GM18526 (cell line): Measurements from ENCODE around the gene DOCK8.

Experiments
- POLR2A ChIP-seq: IDR thresholded peaks from 3 replicates; pipeline ENCODE4 v1.6.1; 2011; ENCODE audit not compliant: insufficient read length; ENCODE audit errors: extremely low read depth

DOCK8 gene

DNA sequence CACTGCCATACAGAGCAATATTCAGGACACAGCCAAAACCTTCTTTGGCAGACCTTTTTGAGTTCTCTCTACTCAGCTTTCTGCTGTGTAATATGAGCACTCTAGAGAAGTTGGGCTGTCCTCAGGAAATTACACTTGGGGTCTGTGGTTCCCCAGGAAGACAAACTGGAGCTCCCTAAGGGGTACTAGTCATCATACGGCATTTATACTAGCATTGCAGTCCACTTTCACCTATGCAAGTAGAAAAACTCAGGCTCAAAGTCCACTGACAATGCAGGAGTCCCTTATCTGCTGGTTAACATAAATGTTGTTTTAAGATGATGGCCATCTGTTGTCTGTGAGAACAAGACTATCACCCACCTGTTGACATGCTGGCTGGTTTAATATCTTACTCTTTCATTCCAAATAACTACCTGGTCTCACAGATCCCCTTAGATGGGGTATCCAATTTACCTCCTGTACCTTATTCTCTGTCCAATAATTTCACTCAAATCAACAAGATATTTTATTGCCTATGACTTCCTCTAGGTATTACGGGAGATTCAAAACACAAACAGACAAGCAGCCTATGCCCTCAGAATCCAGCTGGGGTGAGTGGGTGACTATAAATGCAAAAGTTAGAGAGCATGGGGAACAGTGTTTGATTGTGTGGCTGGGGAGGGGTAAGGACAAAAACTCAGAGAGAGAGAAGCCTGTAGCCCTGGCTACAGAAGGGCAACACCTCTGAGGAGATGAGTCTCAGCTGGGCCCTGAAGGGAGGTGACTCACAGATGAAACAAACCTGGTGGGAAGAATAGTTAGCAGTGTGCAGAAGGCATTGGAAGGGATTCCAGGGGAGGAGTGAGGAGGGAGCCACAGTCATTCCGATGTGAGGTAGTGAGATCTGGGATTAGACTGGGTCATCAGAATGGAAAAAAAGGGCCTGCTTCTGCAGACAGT, 10.2 kb downstream of the DOCK8 start:
- TF ChIP-seq POLR2A: no peak

DNA sequence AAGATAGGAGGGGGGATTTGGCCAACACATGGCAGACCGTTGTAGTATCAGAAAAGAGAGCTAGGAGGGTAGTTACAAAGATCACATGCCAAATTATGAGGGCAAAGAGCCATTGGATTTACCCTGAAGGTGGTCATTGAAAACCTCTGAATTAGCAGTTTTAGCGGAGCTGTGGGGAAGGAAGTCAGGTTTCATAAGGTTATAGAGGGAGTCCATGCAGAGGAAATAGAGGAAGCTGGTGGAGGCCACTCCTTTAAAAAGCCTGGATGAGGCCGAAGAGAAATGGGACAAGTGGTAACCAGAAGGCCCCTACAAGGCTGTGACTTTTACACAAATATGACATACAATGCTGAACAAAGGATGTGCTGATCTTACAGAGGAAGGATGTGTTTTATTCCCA, 13.2 kb downstream of the DOCK8 start:
- TF ChIP-seq POLR2A: no peak

DNA sequence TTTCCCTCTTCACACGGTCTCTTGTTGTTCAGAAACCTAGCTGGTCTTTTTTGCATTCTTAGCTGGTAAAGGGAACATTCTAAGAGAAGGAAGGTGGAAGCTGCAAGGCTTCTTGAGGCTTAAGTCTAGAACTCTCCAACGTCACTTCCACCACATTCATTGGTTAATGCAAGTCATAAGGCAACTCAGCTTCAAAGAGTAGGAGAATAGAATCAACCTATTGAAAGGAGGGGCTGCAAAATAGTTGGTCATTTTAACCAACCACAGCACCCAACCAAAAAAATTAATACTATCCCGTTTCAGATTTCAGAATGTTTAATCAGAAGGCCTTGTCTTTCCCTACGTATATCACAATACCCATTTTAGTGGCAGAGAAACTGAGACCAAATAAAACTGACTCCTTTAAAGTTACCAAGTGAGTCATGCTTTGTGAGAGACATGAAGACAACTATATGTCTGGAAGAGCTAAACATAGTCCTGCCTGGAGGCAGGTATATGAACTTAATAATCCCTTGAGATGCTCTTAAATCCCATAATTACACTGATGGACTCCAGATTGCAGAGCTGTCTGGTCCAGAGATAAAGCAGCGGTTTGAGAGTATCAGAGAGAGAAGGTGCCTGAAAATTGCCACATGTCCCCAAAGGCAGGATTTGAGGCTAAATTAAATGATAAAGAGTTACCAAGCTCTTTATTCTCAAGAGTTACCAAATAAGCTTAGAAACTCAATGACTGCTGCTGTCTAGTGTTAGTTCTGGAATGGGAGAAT, 14.4 kb downstream of the DOCK8 start:
- no peak for TF ChIP-seq POLR2A

DNA sequence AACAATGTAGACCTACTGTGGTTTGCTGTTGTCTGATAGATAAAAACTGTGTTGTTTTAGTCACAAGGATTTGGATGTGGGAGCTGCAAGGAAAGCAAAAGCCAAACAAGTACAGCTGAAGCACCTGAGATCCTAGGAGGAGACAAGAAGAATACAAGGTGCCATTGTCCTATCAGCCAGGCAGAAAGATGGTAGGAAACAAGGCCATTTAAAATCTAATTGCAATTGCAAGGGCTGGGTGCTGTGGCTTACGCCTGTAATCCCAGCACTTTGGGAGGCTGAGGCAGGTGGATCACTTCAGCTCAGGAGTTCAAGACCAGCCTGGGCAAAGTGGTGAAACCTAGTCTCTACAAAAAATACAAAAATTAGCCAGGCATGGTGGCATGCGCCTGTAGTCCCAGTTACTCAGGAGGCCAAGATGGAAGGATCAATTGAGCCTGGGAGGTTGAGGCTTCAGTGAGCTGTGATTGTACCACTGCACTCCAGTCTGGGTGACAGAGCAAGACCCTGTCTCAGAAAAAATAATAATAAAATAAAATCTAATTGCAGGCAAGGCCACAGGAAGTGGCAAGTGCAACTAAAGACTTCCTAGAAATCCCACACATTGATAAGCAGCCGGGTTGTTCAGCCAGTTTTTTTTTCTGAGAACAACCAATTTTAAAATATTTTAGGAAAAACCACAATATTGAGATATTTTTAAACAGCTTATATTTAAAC, 22.6 kb downstream of the DOCK8 start:
- no peak for TF ChIP-seq POLR2A

DNA sequence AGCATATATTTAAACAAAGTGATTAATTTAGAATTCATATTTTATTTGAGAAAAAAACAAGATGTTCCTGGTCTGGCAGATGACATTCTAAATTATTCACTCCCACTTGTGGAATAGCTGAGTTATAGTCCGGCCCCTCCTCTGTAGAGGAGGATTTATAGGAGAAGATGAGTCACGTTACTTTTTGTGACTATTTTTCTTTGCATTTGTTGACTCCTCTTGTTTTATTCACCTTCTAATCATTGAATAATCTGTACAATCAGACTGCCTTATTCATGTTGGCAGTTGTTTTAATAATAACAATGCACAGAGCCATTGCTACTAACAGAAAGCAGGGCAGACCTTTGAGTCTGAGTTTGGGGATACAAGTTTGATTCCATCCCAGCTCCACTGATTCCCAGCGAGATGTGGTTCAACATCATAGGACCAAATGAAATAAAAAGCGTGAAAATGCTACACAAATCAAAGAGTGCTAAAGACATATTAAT, 23.2 kb downstream of the DOCK8 start:
- no peak for TF ChIP-seq POLR2A

DNA sequence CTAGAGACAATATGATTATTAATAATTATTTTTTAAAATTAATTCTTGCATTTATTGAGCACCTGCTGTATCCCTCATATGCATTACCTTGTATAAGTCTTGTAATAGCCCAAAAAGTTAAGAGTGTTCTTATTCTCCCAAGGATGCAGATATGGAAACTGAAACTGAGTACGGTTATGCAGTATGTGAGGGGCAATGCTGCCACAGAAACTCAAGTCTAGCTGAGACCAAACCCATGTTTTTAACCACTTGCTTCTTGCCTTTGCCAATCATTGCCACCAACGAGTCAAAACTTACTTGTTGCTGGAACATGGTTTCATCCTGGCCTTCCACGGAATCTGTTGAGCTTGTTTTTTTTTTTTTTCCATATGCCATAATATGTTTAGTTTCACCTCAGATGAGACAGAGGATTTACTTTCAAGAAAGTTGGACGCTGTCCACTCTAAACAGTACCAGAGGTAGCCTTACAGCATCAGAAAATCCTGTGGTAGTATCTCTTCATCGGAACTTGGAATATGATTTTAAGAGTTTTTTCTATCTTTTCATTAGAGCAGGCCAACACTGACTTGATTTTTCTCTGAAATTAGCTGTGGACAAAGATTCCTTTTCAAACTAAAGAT, 27.9 kb downstream of the DOCK8 start:
- no peak for TF ChIP-seq POLR2A

DNA sequence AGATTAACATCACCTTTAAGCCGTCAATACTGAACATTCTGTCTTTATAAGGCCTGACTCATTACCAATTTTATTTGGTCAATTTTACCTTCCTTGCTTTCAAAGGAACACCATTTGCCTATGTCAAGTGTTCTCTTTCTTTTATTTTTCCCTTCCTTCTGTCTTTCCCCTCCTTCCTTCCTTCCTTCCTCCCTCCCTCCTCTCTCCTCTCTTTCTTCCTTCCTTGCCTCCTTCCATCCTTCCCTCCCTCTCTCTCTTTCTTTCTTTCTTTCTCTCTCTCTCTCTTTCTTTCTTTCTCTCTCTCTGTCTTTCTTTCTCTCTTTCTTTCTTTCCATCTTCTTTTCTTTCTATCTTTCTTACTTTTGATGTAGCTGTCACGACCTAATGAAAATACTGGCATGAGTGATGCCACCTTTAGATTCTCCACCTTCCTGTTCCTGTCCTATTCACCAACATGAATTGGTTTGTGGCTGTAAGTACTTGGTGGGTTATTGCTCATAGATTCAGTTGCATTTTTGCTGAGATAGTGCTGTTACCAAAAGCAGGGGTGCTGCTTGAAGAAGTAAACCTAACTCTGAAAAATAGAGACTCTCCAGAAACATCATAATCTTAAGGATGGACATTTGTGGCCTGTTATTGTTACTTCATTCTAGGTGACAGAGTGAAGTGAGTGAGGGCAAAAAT, 33.8 kb downstream of the DOCK8 start:
- TF ChIP-seq POLR2A: no peak

DNA sequence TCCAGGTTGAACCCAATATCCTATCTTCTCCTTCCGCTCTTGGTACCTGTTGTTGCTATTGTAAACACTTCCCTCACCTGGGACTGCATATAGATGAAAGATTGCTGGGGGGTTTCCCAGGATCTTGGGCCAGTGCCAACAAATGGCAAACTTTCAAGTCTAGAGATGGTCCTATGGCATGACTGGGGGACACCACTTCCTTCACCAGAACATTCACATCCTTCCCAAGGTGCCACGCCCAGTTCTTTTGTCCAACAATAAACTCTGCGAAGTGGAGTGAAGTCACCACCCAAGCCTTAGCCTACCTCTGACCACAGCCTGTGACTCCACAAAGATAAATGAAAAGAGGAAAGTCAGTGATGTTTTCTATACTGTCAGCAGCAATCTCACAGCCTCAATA, 34.4 kb downstream of the DOCK8 start:
- TF ChIP-seq POLR2A: no peak

DNA sequence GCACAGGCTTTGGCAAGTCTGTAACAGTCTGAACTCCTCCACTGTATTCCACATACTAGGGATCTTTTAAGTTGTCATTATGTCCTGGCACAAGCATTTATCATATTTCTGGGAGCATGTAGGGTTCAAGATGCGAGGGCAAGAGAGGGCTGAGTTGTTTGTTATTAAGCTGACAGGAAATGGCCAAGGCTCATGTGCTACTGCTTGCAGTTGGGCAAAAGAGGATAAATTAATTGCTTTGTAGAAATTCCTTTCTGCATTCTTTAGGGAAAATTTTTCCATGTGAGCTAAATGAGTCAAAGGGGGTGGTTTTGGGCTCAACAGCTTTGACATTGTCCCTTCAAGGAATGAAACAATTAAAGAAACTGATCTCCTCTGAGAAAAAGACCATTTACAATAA, 35.4 kb downstream of the DOCK8 start:
- no peak for TF ChIP-seq POLR2A

DNA sequence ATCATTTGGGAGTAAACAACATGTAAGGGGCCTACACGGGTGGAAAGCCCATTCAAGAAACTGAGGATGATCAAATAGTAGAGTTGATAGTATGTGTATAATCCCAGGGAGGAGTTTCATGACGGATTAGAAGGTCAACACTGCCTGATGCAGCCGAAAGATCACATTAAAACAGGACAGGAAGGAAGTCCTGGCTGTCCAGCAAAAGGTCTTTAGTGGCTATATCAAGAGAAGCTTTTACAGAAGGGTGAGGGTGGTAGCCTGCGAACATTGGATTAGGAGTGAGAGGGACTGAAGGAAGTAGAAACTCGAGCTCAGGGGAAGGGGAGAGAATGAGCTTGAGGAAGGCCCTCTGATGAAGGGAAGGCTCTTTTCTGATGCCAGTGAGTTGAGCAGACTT, 36.0 kb downstream of the DOCK8 start:
- no peak for TF ChIP-seq POLR2A

DNA sequence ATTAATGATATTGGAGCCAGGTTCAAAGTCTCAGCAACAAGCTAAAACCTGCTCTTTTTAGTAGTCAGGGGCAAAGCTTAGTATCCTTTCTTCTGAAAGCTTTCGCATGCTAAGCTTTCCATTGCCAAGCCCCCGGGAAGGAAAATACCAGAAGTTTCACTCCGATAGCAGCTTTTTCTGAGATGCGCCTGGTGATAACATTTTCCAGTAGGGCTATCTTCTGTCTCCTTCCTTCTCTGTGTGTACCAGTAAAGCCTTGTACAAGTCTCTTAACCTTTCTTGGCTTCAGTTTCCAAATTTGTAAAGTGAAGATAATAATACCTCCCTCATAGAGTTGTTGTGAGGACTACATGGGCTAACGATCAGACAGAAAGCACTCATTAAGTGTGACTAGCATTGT, 36.7 kb downstream of the DOCK8 start:
- no peak for TF ChIP-seq POLR2A

DNA sequence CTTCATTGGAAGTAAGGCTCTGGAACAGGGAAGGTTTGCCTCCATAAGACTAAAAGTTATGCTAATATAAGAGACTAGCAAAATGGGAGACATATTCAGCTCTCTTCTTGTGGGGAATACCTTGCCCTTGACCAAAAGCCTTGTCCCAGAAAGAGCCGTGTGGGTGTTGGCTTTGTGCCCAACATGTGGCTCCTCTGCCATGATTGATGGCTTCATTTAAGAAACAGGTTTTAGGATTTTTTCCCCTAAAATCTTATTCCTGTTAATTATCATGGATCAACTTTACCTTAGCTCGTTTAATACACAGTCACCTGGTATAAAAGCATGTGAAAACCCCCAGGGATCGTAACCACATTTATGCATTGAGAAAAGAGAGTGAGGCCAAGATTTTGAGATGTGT, 38.9 kb downstream of the DOCK8 start:
- TF ChIP-seq POLR2A: no peak

DNA sequence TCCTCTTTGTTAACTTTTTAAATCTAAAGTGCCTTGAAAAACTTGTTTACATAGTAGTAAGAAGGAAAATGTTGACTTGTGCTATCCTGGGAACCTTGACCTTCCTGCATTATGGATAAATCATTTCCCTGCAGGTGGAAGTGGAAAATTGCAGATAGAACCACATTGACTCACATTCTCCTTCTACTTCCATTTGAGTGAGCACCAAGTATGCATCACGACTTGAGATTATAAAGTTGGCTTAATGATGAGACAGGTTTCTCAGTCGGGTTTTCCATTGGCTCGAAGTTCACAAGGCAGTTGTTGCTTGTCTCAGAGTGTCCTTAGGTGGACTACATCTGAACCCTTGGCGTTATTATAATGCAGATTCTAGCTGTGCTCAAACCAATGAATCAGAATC, 39.9 kb downstream of the DOCK8 start:
- TF ChIP-seq POLR2A: no peak

DNA sequence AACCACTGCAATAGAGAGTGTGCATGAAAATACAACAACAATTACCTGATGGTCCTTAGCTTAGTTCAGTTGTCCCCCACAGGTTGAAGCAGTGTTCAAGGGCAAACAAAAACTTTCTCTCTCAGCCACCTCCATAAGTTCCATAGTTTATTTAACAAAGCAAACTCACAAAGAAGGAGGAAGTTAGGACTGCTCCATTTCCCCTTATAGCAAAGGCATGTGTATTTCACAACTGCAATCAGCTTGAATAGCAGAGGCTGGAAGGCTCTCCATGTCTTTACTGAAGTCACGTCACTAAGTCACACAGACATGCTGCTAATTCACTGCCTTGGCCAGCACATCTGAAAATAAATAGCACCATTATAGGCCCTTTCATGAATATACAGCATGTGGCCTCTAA, 43.3 kb downstream of the DOCK8 start:
- TF ChIP-seq POLR2A: no peak
